Adrenal gland (tissue), 5 donors: ENCODE measurements around the gene PEAR1.

Source experiments
- POLR2A ChIP-seq, 2 donors: fragments of 450-650 bp; IDR thresholded peaks; one replicate each; pipeline ENCODE4 v1.6.1; 2017; ENCODE audit warnings: antibody characterized with exemption in 2 of 2, mild to moderate bottlenecking in 2 of 2, moderate library complexity in 1 of 2
- TF ChIP-seq, protein P1 (sequence below), 6 experiments: fragments of 450-650 bp in 4 of 6; fragments of 200-600 bp in 2 of 6; sonication (generic) in 1 of 6; IDR thresholded peaks; 1 replicate in 5 of 6; 2 replicates in 1 of 6; pipeline versions ENCODE4 v1.5.1 to v1.8.0; 2016 to 2021; ENCODE audit warnings: antibody characterized with exemption in 6 of 6, mild to moderate bottlenecking in 2 of 6, moderate library complexity in 1 of 6
- donor health status: DM: no; HTN: no; CAD: no.

DNA sequence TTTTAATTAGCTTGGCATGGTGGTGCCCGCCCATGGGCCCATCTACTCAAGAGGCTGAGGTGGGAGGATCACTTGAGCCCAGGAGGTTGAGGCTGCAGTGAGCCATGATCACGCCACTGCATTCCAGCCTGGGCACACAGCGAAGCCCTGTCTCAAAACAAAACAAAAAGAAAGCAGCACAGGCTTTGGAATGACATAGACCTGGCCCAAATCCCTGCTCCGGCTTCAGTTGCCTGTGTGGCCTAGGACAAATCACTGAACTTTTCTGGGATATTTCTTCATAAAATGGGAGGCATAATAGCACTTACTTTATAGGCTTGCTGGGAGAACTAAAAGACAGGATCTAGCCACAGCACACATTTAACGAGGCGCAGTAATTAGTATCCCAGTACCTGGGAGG is 2.4 kb downstream of the PEAR1 start:
- TF ChIP-seq POLR2A (IDR thresholded peaks at IDR 0.05), result no peak
- TF ChIP-seq, protein P1, sequence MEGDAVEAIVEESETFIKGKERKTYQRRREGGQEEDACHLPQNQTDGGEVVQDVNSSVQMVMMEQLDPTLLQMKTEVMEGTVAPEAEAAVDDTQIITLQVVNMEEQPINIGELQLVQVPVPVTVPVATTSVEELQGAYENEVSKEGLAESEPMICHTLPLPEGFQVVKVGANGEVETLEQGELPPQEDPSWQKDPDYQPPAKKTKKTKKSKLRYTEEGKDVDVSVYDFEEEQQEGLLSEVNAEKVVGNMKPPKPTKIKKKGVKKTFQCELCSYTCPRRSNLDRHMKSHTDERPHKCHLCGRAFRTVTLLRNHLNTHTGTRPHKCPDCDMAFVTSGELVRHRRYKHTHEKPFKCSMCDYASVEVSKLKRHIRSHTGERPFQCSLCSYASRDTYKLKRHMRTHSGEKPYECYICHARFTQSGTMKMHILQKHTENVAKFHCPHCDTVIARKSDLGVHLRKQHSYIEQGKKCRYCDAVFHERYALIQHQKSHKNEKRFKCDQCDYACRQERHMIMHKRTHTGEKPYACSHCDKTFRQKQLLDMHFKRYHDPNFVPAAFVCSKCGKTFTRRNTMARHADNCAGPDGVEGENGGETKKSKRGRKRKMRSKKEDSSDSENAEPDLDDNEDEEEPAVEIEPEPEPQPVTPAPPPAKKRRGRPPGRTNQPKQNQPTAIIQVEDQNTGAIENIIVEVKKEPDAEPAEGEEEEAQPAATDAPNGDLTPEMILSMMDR (IDR thresholded peaks at IDR 0.05), result no peak
